ENCODE results near the gene CLIC4.
"Not testable (repeated sequence)": the region's sequence is repeated elsewhere in the genome, so short reads cannot be mapped to it uniquely, and the experiment has no call there.

Gene CLIC4

DNA sequence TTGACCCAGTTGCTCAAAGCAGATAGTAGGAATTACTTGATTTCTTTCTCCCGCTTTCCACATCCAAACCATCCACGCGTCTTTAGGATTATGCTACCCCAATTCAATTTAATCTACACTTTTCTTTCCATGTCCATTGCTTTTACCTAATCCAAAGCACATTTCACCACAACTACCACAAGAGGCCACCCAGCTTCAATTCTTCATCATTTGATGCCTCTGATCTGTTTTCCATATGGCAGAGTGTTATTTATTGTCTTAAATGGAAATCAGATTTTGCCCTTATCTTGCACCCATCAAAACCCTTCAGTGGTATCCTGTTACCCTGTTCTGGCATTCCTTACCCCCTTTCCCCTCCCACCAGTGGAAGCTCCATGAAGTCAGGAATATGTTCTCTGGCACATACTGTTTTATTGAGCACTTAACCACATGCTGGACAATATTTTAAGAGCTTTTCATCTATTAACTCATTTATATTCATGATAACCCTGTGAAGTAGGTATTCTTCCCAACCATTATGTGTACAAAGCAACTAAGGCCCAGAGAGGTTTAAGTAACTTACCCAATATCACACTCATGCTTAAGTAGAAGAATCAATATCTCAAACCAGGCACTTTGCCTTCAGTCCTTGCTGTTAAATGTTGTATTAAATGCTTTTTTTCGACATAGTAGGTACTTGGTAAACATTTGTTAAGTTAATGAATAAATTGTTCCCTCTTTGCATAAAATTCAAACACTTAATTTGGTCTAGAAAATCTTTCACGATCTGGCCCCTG, 34.6 kb downstream of the CLIC4 start:
- TF ChIP-seq, protein P1, sequence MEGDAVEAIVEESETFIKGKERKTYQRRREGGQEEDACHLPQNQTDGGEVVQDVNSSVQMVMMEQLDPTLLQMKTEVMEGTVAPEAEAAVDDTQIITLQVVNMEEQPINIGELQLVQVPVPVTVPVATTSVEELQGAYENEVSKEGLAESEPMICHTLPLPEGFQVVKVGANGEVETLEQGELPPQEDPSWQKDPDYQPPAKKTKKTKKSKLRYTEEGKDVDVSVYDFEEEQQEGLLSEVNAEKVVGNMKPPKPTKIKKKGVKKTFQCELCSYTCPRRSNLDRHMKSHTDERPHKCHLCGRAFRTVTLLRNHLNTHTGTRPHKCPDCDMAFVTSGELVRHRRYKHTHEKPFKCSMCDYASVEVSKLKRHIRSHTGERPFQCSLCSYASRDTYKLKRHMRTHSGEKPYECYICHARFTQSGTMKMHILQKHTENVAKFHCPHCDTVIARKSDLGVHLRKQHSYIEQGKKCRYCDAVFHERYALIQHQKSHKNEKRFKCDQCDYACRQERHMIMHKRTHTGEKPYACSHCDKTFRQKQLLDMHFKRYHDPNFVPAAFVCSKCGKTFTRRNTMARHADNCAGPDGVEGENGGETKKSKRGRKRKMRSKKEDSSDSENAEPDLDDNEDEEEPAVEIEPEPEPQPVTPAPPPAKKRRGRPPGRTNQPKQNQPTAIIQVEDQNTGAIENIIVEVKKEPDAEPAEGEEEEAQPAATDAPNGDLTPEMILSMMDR (IDR thresholded peaks at IDR 0.05; ENCODE audit: low read depth, low read length), result no peak
- no peak for DNase-seq
- Histone ChIP-seq H3K27ac (no peak overlapping the region; the same call in 1 of the 2 replicates), H3K36me3 (no peaks in the 10 kb centered on the region), H3K9me3 (ENCODE audit: severe bottlenecking) (no peaks in the 10 kb centered on the region), H3K4me3 (ENCODE audit: low read depth, low read length) (no peak overlapping the region), H3K27me3 (ENCODE audit: insufficient read depth, low read depth, severe bottlenecking) (no peaks in the 10 kb centered on the region)

- DNase-seq, result peak; percentile 65
- not testable (repeated sequence) for H3K27ac ChIP-seq; H3K27me3 ChIP-seq (ENCODE audit: insufficient read depth, low read depth, severe bottlenecking); H3K4me3 ChIP-seq (ENCODE audit: low read depth, low read length); H3K36me3 ChIP-seq; H3K9me3 ChIP-seq (ENCODE audit: severe bottlenecking)
These were observed 35.4 kb downstream of the CLIC4 start for GRCh38 chr1:24780626-24781025.

GRCh38 chr1:24782689-24783088, 37.4 kb downstream of the CLIC4 start:
- Histone ChIP-seq H3K4me3 (ENCODE audit: low read depth, low read length) (no peak overlapping the region), H3K36me3 (no peaks in the 10 kb centered on the region), H3K9me3 (ENCODE audit: severe bottlenecking) (no peaks in the 10 kb centered on the region), H3K27ac (no peak overlapping the region), H3K27me3 (ENCODE audit: insufficient read depth, low read depth, severe bottlenecking) (no peaks in the 10 kb centered on the region)
- TF ChIP-seq, protein P1 (IDR thresholded peaks at IDR 0.05; ENCODE audit: low read depth, low read length), result no peak
- DNase-seq, result no peak

DNA sequence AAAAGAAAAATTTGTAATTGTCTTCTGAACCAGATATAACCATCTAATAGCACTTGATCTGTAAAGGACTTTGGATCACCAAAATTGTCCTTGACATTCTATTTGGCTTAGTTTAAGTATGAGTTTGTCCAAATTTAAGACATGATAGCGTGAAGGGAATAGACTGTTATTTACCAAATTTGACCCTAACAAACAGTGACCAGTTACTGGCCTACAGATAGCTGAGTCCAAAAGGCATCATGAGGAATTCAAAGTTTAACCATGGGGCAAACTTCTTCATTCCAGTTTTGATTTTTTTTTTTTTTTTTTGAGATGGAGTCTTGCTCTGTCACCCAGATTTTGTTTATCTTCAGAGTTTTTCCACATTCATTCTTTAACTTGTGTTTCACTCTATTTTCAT, 38.5 kb downstream of the CLIC4 start:
- TF ChIP-seq, protein P1 (IDR thresholded peaks at IDR 0.05; ENCODE audit: low read depth, low read length), result no peak
- Histone ChIP-seq H3K36me3 (peaks cover 1% of the 10 kb centered on the region; the same call in 1 of the 2 replicates), H3K27me3 (ENCODE audit: insufficient read depth, low read depth, severe bottlenecking) (no peaks in the 10 kb centered on the region), H3K4me3 (ENCODE audit: low read depth, low read length) (no peak overlapping the region), H3K27ac (peak overlapping the region; percentile 75), H3K9me3 (ENCODE audit: severe bottlenecking) (no peaks in the 10 kb centered on the region)
- no peak for DNase-seq

DNA sequence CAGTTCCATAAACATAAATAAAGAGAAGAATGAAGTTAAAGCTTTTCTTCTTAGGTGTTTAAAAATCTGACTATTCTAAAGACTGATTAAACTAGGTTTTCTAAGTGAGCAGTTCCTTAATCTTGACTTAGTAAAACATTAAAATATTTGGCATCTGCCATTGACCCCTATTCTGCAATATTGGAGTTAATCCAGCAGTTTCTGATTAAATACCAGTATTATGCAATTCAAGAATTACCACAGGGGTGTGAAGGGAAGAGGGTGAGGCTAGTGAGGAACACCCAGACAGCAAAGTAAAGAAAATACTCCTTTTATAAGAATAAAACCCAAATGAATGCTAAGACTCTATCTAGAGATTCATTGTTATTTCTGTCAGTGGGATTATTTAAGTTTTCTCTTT, 40.9 kb downstream of the CLIC4 start:
- no peaks in the 10 kb centered on the region for H3K9me3 ChIP-seq (ENCODE audit: severe bottlenecking)
- TF ChIP-seq, protein P1 (IDR thresholded peaks at IDR 0.05; ENCODE audit: low read depth, low read length), result no peak
- no peak for DNase-seq
- H3K4me3 ChIP-seq (ENCODE audit: low read depth, low read length), result no peak overlapping the region
- peaks cover 11% of the 10 kb centered on the region for H3K36me3 ChIP-seq
- peak overlapping the region; percentile 75 for H3K27ac ChIP-seq
- no peaks in the 10 kb centered on the region for H3K27me3 ChIP-seq (ENCODE audit: insufficient read depth, low read depth, severe bottlenecking)

- Histone ChIP-seq H3K36me3 (peaks cover 11% of the 10 kb centered on the region), H3K9me3 (ENCODE audit: severe bottlenecking) (no peaks in the 10 kb centered on the region), H3K4me3 (ENCODE audit: low read depth, low read length) (no peak overlapping the region), H3K27me3 (ENCODE audit: insufficient read depth, low read depth, severe bottlenecking) (no peaks in the 10 kb centered on the region), H3K27ac (no peak overlapping the region)
- no peak for DNase-seq
- TF ChIP-seq, protein P1 (IDR thresholded peaks at IDR 0.05; ENCODE audit: low read depth, low read length), result no peak
These were observed 45.2 kb downstream of the CLIC4 start for GRCh38 chr1:24790490-24790889.

Data from WERI-Rb-1 (cell line).